ENCODE results near the gene RNF19B.

Gene RNF19B

GRCh38 chr1:32946413-32946812 is 18.2 kb downstream of the RNF19B start:
- FAIRE-seq: no peak
- TF ChIP-seq TAF1 (IDR thresholded peaks at IDR 0.05; ENCODE audit: low read depth, low read length): no peak
- no peak for TF ChIP-seq SPI1 (IDR thresholded peaks at IDR 0.05; ENCODE audit: low read depth, low read length)
- no peak for TF ChIP-seq POLR2A (IDR thresholded peaks at IDR 0.05; ENCODE audit: low read depth, low read length)
- no peak for TF ChIP-seq PAX5 (IDR thresholded peaks at IDR 0.05; ENCODE audit: insufficient read depth, low read length, severe bottlenecking)
- TF ChIP-seq POLR2AphosphoS5 (IDR thresholded peaks at IDR 0.05; ENCODE audit: low read depth, low read length): no peak
- TF ChIP-seq POU2F2 (IDR thresholded peaks at IDR 0.05; ENCODE audit: low read depth, low read length): no peak
- no peak for DNase-seq (ENCODE audit: insufficient read length, low spot score)

- FAIRE-seq: no peak
- no peak for TF ChIP-seq POLR2AphosphoS5 (IDR thresholded peaks at IDR 0.05; ENCODE audit: low read depth, low read length)
- no peak for TF ChIP-seq POLR2A (IDR thresholded peaks at IDR 0.05; ENCODE audit: low read depth, low read length)
- no peak for TF ChIP-seq SPI1 (IDR thresholded peaks at IDR 0.05; ENCODE audit: low read depth, low read length)
- no peak for TF ChIP-seq TAF1 (IDR thresholded peaks at IDR 0.05; ENCODE audit: low read depth, low read length)
- no peak for DNase-seq (ENCODE audit: insufficient read length, low spot score)
These were observed 20.4 kb downstream of the RNF19B start for GRCh38 chr1:32944180-32944579.

DNA sequence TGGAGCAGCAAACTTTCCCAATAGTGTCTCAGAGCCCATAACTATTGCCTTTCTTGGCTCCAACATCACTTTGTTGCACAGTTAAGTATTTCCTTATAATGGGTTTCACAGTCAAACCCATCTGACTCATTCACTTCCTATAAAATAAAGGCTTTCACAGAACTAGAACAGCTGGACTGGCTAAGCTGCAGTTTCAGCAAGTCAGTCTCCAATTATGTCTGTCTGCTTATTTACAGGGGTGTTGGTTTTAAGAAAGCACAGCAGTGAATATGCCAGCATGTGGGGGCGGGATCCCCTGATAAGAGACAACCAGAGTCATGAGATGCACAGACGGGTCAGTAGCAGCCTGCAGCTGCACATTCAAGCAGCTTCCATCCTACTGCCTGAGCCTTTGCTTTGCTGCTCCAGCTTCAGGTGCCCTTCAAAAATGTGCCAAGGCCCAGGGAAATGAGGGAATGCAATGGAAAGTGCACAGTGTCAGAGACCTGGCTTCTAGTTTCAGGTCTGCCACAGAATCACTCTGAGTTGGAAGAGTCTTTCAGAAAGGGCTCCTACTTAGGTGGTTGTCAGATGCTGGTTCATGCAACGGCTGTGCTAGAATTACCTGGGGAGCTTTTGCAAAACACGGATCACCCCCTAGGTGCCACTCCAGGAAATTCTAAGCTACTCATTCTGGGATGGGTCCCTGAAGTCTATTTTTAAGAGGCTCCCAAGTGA is 24.8 kb downstream of the RNF19B start:
- DNase-seq (ENCODE audit: insufficient read length, low spot score) (no peak), FAIRE-seq (no peak)
- TF ChIP-seq POLR2AphosphoS5 (IDR thresholded peaks at IDR 0.05; ENCODE audit: low read depth, low read length): no peak
- no peak for TF ChIP-seq SPI1 (IDR thresholded peaks at IDR 0.05; ENCODE audit: low read depth, low read length)

- DNase-seq (ENCODE audit: insufficient read length, low spot score) (no peak), FAIRE-seq (no peak)
- TF ChIP-seq POLR2A (IDR thresholded peaks at IDR 0.05; ENCODE audit: low read depth, low read length): no peak
- no peak for TF ChIP-seq TAF1 (IDR thresholded peaks at IDR 0.05; ENCODE audit: low read depth, low read length)
- TF ChIP-seq SPI1 (IDR thresholded peaks at IDR 0.05; ENCODE audit: low read depth, low read length): no peak
- no peak for TF ChIP-seq POU2F2 (IDR thresholded peaks at IDR 0.05; ENCODE audit: low read depth, low read length)
- TF ChIP-seq POLR2AphosphoS5 (IDR thresholded peaks at IDR 0.05; ENCODE audit: low read depth, low read length): no peak
- TF ChIP-seq PAX5 (IDR thresholded peaks at IDR 0.05; ENCODE audit: insufficient read depth, low read length, severe bottlenecking): no peak
These were observed 27.5 kb downstream of the RNF19B start for GRCh38 chr1:32937061-32937460.

GRCh38 chr1:32934535-32934934 is 30.1 kb downstream of the RNF19B start:
- FAIRE-seq (no peak), DNase-seq (ENCODE audit: insufficient read length, low spot score) (no peak)
- TF ChIP-seq POU2F2 (IDR thresholded peaks at IDR 0.05; ENCODE audit: low read depth, low read length): no peak
- no peak for TF ChIP-seq POLR2A (IDR thresholded peaks at IDR 0.05; ENCODE audit: low read depth, low read length)

DNA sequence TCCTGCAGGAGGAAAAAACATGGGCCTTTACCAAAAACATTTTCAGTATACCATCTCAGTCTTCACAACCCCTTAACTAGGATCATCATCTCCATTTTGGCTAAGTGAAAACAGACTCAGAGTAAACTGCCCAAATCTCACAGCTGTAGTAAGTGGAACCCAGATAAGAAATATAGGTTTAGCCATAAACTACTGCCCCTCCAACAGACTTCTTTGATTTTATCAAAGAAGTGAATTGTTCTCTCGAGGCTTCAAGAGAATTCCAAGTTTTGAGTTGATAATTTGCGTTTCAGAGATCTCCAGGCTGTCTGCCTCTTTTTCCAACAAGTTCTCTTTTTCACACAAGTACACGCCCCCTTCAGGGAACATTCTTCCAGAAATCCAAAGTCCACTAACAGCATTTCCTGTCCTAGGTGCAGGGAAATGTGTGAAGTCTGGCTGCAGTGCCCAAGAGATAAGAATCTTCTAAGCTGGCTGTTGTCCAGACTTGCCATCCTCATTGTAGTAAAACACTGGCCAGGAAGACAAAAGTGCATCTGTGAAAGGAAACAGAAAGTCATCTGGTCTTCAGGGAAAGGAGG is 30.8 kb downstream of the RNF19B start:
- DNase-seq (ENCODE audit: insufficient read length, low spot score) (no peak), FAIRE-seq (peak; percentile 26)
- TF ChIP-seq TAF1 (IDR thresholded peaks at IDR 0.05; ENCODE audit: low read depth, low read length): no peak
- no peak for TF ChIP-seq PAX5 (IDR thresholded peaks at IDR 0.05; ENCODE audit: insufficient read depth, low read length, severe bottlenecking)
- TF ChIP-seq POLR2AphosphoS5 (IDR thresholded peaks at IDR 0.05; ENCODE audit: low read depth, low read length): no peak
- TF ChIP-seq POLR2A (IDR thresholded peaks at IDR 0.05; ENCODE audit: low read depth, low read length): no peak
- TF ChIP-seq POU2F2 (IDR thresholded peaks at IDR 0.05; ENCODE audit: low read depth, low read length): no peak
- TF ChIP-seq SPI1 (IDR thresholded peaks at IDR 0.05; ENCODE audit: low read depth, low read length): no peak

- DNase-seq (ENCODE audit: insufficient read length, low spot score): no peak
- no peak for FAIRE-seq
- no peak for TF ChIP-seq TAF1 (IDR thresholded peaks at IDR 0.05; ENCODE audit: low read depth, low read length)
- no peak for TF ChIP-seq POLR2A (IDR thresholded peaks at IDR 0.05; ENCODE audit: low read depth, low read length)
- no peak for TF ChIP-seq PAX5 (IDR thresholded peaks at IDR 0.05; ENCODE audit: insufficient read depth, low read length, severe bottlenecking)
- no peak for TF ChIP-seq POU2F2 (IDR thresholded peaks at IDR 0.05; ENCODE audit: low read depth, low read length)
- no peak for TF ChIP-seq POLR2AphosphoS5 (IDR thresholded peaks at IDR 0.05; ENCODE audit: low read depth, low read length)
- no peak for TF ChIP-seq SPI1 (IDR thresholded peaks at IDR 0.05; ENCODE audit: low read depth, low read length)
These were observed 32.8 kb downstream of the RNF19B start for GRCh38 chr1:32931760-32932159.

DNA sequence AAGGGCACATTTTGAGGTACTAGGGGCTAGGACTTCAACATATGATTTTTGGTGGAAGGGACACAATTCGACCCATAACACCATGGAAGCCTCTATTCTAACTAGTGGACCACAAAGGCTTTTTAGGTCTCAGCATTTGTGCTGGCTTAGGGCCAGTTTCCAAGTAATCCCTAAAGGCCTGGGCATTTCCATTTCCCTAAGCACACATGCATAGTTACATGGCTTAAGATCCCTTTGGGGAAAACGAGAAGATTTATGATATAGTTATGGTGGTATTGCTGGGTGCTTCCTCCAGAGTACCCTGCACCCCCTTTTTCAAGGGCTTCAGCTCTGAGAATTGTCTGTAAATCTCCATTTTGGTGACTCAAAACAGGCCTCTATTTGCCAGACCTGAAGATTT is 35.2 kb downstream of the RNF19B start:
- FAIRE-seq (no peak), DNase-seq (ENCODE audit: insufficient read length, low spot score) (no peak)
- TF ChIP-seq POLR2AphosphoS5 (IDR thresholded peaks at IDR 0.05; ENCODE audit: low read depth, low read length): no peak
- no peak for TF ChIP-seq PAX5 (IDR thresholded peaks at IDR 0.05; ENCODE audit: insufficient read depth, low read length, severe bottlenecking)
- TF ChIP-seq SPI1 (IDR thresholded peaks at IDR 0.05; ENCODE audit: low read depth, low read length): no peak
- TF ChIP-seq TAF1 (IDR thresholded peaks at IDR 0.05; ENCODE audit: low read depth, low read length): no peak
- no peak for TF ChIP-seq POU2F2 (IDR thresholded peaks at IDR 0.05; ENCODE audit: low read depth, low read length)
- TF ChIP-seq POLR2A (IDR thresholded peaks at IDR 0.05; ENCODE audit: low read depth, low read length): no peak

- FAIRE-seq: no peak
These were observed 35.9 kb downstream of the RNF19B start for GRCh38 chr1:32928715-32929114.

GRCh38 chr1:32928285-32928684 is 36.3 kb downstream of the RNF19B start:
- FAIRE-seq (peak; percentile 61), DNase-seq (ENCODE audit: insufficient read length, low spot score) (no peak)
- TF ChIP-seq POU2F2 (IDR thresholded peaks at IDR 0.05; ENCODE audit: low read depth, low read length) (no peak), TAF1 (IDR thresholded peaks at IDR 0.05; ENCODE audit: low read depth, low read length) (no peak), POLR2AphosphoS5 (IDR thresholded peaks at IDR 0.05; ENCODE audit: low read depth, low read length) (no peak), POLR2A (IDR thresholded peaks at IDR 0.05; ENCODE audit: low read depth, low read length) (no peak), SPI1 (IDR thresholded peaks at IDR 0.05; ENCODE audit: low read depth, low read length) (no peak), PAX5 (IDR thresholded peaks at IDR 0.05; ENCODE audit: insufficient read depth, low read length, severe bottlenecking) (no peak)

More at GRCh38 chr1:32928715-32929114, 35.9 kb downstream of the RNF19B start:
- DNase-seq (ENCODE audit: insufficient read length, low spot score): no peak
- TF ChIP-seq PAX5 (IDR thresholded peaks at IDR 0.05; ENCODE audit: insufficient read depth, low read length, severe bottlenecking) (no peak), POU2F2 (IDR thresholded peaks at IDR 0.05; ENCODE audit: low read depth, low read length) (no peak), POLR2A (IDR thresholded peaks at IDR 0.05; ENCODE audit: low read depth, low read length) (no peak), TAF1 (IDR thresholded peaks at IDR 0.05; ENCODE audit: low read depth, low read length) (no peak)

All from GM12891 (cell line).